Liver (tissue), 9 donors: ENCODE results near the gene PPARD. TPM values are rescaled to one million over a fixed set of nuclear protein-coding genes. Genes with fewer than 3 reads are reported as not detected.

Experiments
- DNase-seq: peaks from one replicate; pipeline ENCODE4 v3.0.0-alpha.2; 2017; ENCODE audit warnings: low spot score
- H3K27ac ChIP-seq, 2 donors: one replicate each; pipeline ENCODE4 v1.7.0; 2013; ENCODE audit warnings: inconsistent platforms in 2 of 2, low read length in 2 of 2, control low read depth in 1 of 2, low read depth in 1 of 2, mild to moderate bottlenecking in 1 of 2
- H3K27me3 ChIP-seq, 4 donors: one replicate each; pipeline versions ENCODE4 v1.6.1 to v1.7.0; 2013; ENCODE audit warnings: low read length in 3 of 4, inconsistent platforms in 1 of 4, mild to moderate bottlenecking in 1 of 4, moderate library complexity in 1 of 4; ENCODE audit not compliant: control insufficient read depth in 4 of 4, insufficient read depth in 4 of 4
- H3K36me3 ChIP-seq, 4 donors: one replicate each; pipeline versions ENCODE4 v1.6.1 to v1.7.0; 2013; ENCODE audit warnings: low read length in 3 of 4, mild to moderate bottlenecking in 3 of 4, low read depth in 1 of 4, moderate library complexity in 1 of 4; ENCODE audit not compliant: control insufficient read depth in 4 of 4, insufficient read depth in 3 of 4
- H3K4me1 ChIP-seq, 4 donors: one replicate each; pipeline versions ENCODE4 v1.6.1 to v1.7.0; 2013; ENCODE audit warnings: low read length in 3 of 4, mild to moderate bottlenecking in 3 of 4, moderate library complexity in 1 of 4; ENCODE audit not compliant: control insufficient read depth in 4 of 4, insufficient read depth in 4 of 4
- H3K4me3 ChIP-seq, 3 donors: one replicate each; pipeline versions ENCODE4 v1.6.1 to v1.7.0; 2013; ENCODE audit warnings: low read length in 3 of 3, control low read depth in 1 of 3, low read depth in 1 of 3, mild to moderate bottlenecking in 1 of 3
- H3K9ac ChIP-seq, 2 donors: one replicate each; pipeline ENCODE4 v1.7.0; 2013; ENCODE audit warnings: low read length in 2 of 2, mild to moderate bottlenecking in 2 of 2, moderate library complexity in 2 of 2, control low read depth in 1 of 2, low read depth in 1 of 2
- H3K9me3 ChIP-seq, 4 donors: one replicate each; pipeline versions ENCODE4 v1.6.1 to v1.7.0; 2013; ENCODE audit warnings: low read length in 3 of 4; ENCODE audit not compliant: control insufficient read depth in 4 of 4
- ATF3 ChIP-seq: IDR thresholded peaks from 2 replicates; pipeline ENCODE4 v1.6.1; 2016; ENCODE audit warnings: antibody characterized with exemption
- CTCF ChIP-seq: fragments of 150-350 bp; IDR thresholded peaks from 2 replicates; pipeline ENCODE4 v1.5.1; 2017; ENCODE audit warnings: improper control_type of control experiment, low read depth, low read length; ENCODE audit not compliant: missing input control
- FOXA1 ChIP-seq: IDR thresholded peaks from 2 replicates; pipeline ENCODE4 v1.6.1; 2016; ENCODE audit warnings: antibody characterized with exemption
- GABPA ChIP-seq, 2 donors: IDR thresholded peaks in 1 of 2; conservative IDR thresholded peaks in 1 of 2; 2 replicates each; pipeline ENCODE4 v1.6.1; 2016; ENCODE audit warnings: antibody characterized with exemption in 2 of 2, mild to moderate bottlenecking in 1 of 2, moderate library complexity in 1 of 2
- HNF4A ChIP-seq, 2 donors: conservative IDR thresholded peaks; 2 replicates each; pipeline ENCODE4 v1.6.1; 2016; ENCODE audit warnings: antibody characterized with exemption in 2 of 2, mild to moderate bottlenecking in 2 of 2
- HNF4G ChIP-seq: IDR thresholded peaks from 2 replicates; pipeline ENCODE4 v1.6.1; 2016; ENCODE audit warnings: antibody characterized with exemption
- JUND ChIP-seq, 2 donors: IDR thresholded peaks; 2 replicates each; pipeline ENCODE4 v1.6.1; 2016; ENCODE audit warnings: antibody characterized with exemption in 2 of 2
- NR2F2 ChIP-seq: IDR thresholded peaks from 2 replicates; pipeline ENCODE4 v1.6.1; 2016; ENCODE audit warnings: antibody characterized with exemption
- RAD21 ChIP-seq, 2 donors: IDR thresholded peaks; 2 replicates each; pipeline ENCODE4 v1.6.1; 2016; ENCODE audit warnings: antibody characterized with exemption in 2 of 2, mild to moderate bottlenecking in 2 of 2
- REST ChIP-seq: IDR thresholded peaks from 2 replicates; pipeline ENCODE4 v1.6.1; 2016; ENCODE audit warnings: antibody characterized with exemption, mild to moderate bottlenecking
- RXRA ChIP-seq, 2 donors: IDR thresholded peaks; 2 replicates each; pipeline ENCODE4 v1.6.1; 2017 to 2018; ENCODE audit warnings: antibody characterized with exemption in 2 of 2, mild to moderate bottlenecking in 1 of 2
- TAF1 ChIP-seq: conservative IDR thresholded peaks from 2 replicates; pipeline ENCODE4 v1.6.1; 2016; ENCODE audit warnings: antibody characterized with exemption, mild to moderate bottlenecking
- YY1 ChIP-seq: IDR thresholded peaks from 2 replicates; pipeline ENCODE4 v1.6.1; 2016; ENCODE audit warnings: antibody characterized with exemption, mild to moderate bottlenecking
- ZBTB33 ChIP-seq: IDR thresholded peaks from 2 replicates; pipeline ENCODE4 v1.6.1; 2016; ENCODE audit warnings: antibody characterized with exemption
- WGBS: extraction: QIAGEN DNeasy Blood & Tissue Kit; methylation state at CpG from one replicate; pipeline ENCODE4 v1.1.7; 2013; 5-methylcytosine and 5-hydroxymethylcytosine counted together
- polyA plus RNA-seq, 2 donors: library from polyadenylated mRNA; stranded (reverse) in 1 of 2; unstranded in 1 of 2; fragments of 200-250 nt in 1 of 2; fragments of >200 nt in 1 of 2; fragmentation: Nextera tagmentation in 1 of 2; extraction: Ambion mirVana in 1 of 2; gene quantifications; one replicate each; pipeline versions ENCODE4 v1.2.1 to v1.2.3, GENCODE V29; 2013 to 2015
- total RNA-seq, 2 donors: library from RNA; depleted of rRNA; stranded (reverse); fragments of >200 nt; gene quantifications; one replicate each; pipeline ENCODE4 v1.2.3, GENCODE V29; 2014
- donor health status: healthy.
- donor health status: healthy.
- donor health status: healthy.
- donor health status: healthy.
- donor health status: healthy.

The PPARD gene
- total and polyA plus RNA-seq, 4 donors: 2.1 to 7.8 (median 5.1) TPM

GRCh38 chr6:35411066-35411465, 68.7 kb downstream of the PPARD start:
- DNase-seq: no peak
- Histone ChIP-seq H3K36me3 (peaks cover 0 to 12% (median 3%) of the 10 kb centered on the region in 4 donors), H3K4me3 (no peak overlapping the region), H3K9me3 (no peaks in the 10 kb centered on the region), H3K4me1 (peaks cover 3 to 17% (median 13%) of the 10 kb centered on the region in 4 donors), H3K27ac (no peak overlapping the region), H3K27me3 (no peaks in the 10 kb centered on the region), H3K9ac (no peak overlapping the region)
- WGBS: 85% methylated on average over 9 of the region's 9 CpGs
- TF ChIP-seq ZBTB33: no peak
- TF ChIP-seq JUND (IDR thresholded peaks at IDR 0.05): no peak
- TF ChIP-seq YY1: no peak
- no peak for TF ChIP-seq ATF3
- TF ChIP-seq HNF4A (conservative IDR thresholded peaks at IDR 0.05): no peak
- TF ChIP-seq TAF1: no peak
- TF ChIP-seq RXRA (IDR thresholded peaks at IDR 0.05): no peak
- no peak for TF ChIP-seq FOXA1

- no peak overlapping the region for H3K27ac ChIP-seq
- H3K4me3 ChIP-seq: no peak overlapping the region
- DNase-seq: no peak
- H3K27me3 ChIP-seq: no peaks in the 10 kb centered on the region
- WGBS: 96% methylated on average over 8 of the region's 8 CpGs
- TF ChIP-seq NR2F2: no peak
- no peak for TF ChIP-seq FOXA1
- TF ChIP-seq RAD21 (IDR thresholded peaks at IDR 0.05): no peak
- TF ChIP-seq GABPA (IDR thresholded peaks at IDR 0.05 in 1 of 2, conservative IDR thresholded peaks at IDR 0.05 in 1 of 2): no peak
- TF ChIP-seq HNF4G: no peak
- TF ChIP-seq REST: no peak
- no peak for TF ChIP-seq TAF1
- no peak for TF ChIP-seq RXRA (IDR thresholded peaks at IDR 0.05)
- no peak for TF ChIP-seq CTCF
- H3K36me3 ChIP-seq: peaks cover 0 to 12% (median 3%) of the 10 kb centered on the region in 4 donors
- peaks cover 3 to 17% (median 13%) of the 10 kb centered on the region in 4 donors for H3K4me1 ChIP-seq
- H3K9me3 ChIP-seq: no peaks in the 10 kb centered on the region
- H3K9ac ChIP-seq: no peak overlapping the region
These were observed 69.7 kb downstream of the PPARD start for GRCh38 chr6:35412102-35412501.
